Keratinocyte (primary cell): ENCODE results near the gene HS3ST1. TPM values are rescaled to one million over a fixed set of nuclear protein-coding genes. Genes with fewer than 3 reads are reported as not detected.

ENCODE experiments used
- DNase-seq: peaks from one replicate; pipeline ENCODE4 v3.0.0-alpha.2; 2011; ENCODE audit warnings: low read depth, missing footprints, low spot score
- FAIRE-seq: peaks from 2 replicates; lab custom pipeline; 2011; peaks lifted over from hg19 to GRCh38; lab: Jason Lieb, UNC
- H2AFZ ChIP-seq: 2 replicates; pipeline ENCODE4 v1.6.0; 2012; ENCODE audit warnings: low read length, control low read depth, inconsistent platforms; ENCODE audit not compliant: control insufficient read depth
- H3K27ac ChIP-seq: 2 replicates; pipeline ENCODE4 v1.5.1; 2011; ENCODE audit warnings: low read length; ENCODE audit not compliant: control insufficient read depth, insufficient read depth
- H3K27me3 ChIP-seq: 3 replicates; pipeline ENCODE4 v1.6.0; 2011; ENCODE audit warnings: low read length; ENCODE audit not compliant: control insufficient read depth, insufficient read depth; ENCODE audit errors: extremely low read depth
- H3K36me3 ChIP-seq, 2 experiments: 2 replicates in 1 of 2; 3 replicates in 1 of 2; pipeline ENCODE4 v1.5.1; 2011; ENCODE audit warnings: low read length in 2 of 2, mild to moderate bottlenecking in 1 of 2; ENCODE audit not compliant: control insufficient read depth in 2 of 2, insufficient read depth in 2 of 2; ENCODE audit errors: extremely low read depth in 1 of 2
- H3K4me1 ChIP-seq: 3 replicates; pipeline ENCODE4 v1.5.1; 2011; ENCODE audit warnings: low read length; ENCODE audit not compliant: control insufficient read depth, insufficient read depth; ENCODE audit errors: extremely low read depth
- H3K4me2 ChIP-seq: 3 replicates; pipeline ENCODE4 v1.6.0; 2011; ENCODE audit warnings: low read depth, low read length; ENCODE audit not compliant: control insufficient read depth, insufficient read depth; ENCODE audit errors: extremely low read depth
- H3K4me3 ChIP-seq, 3 experiments: fragments of 200-600 bp in 1 of 3; sonication (generic) in 1 of 3; 2 replicates in 2 of 3; 3 replicates in 1 of 3; pipeline ENCODE4 v1.5.1; 2011 to 2016; ENCODE audit warnings: low read length in 3 of 3, mild to moderate bottlenecking in 3 of 3, control low read depth in 2 of 3, inconsistent platforms in 1 of 3, low read depth in 1 of 3, mixed read lengths in 1 of 3, mixed run types in 1 of 3, moderate library complexity in 1 of 3; ENCODE audit not compliant: control insufficient read depth in 2 of 3, insufficient read depth in 2 of 3; ENCODE audit errors: extremely low read depth in 1 of 3
- H3K79me2 ChIP-seq: 2 replicates; pipeline ENCODE4 v1.6.0; 2012; ENCODE audit warnings: low read length; ENCODE audit not compliant: control insufficient read depth, insufficient read depth
- H3K9ac ChIP-seq: 3 replicates; pipeline ENCODE4 v1.6.0; 2011; ENCODE audit warnings: low read length; ENCODE audit not compliant: control insufficient read depth, insufficient read depth; ENCODE audit errors: extremely low read depth
- H3K9me1 ChIP-seq: 3 replicates; pipeline ENCODE4 v1.6.0; 2011; ENCODE audit warnings: low read length; ENCODE audit not compliant: control insufficient read depth, insufficient read depth; ENCODE audit errors: extremely low read depth
- H3K9me3 ChIP-seq: 2 replicates; pipeline ENCODE4 v1.5.1; 2012; ENCODE audit warnings: low read depth, low read length; ENCODE audit not compliant: control insufficient read depth
- H4K20me1 ChIP-seq: 3 replicates; pipeline ENCODE4 v1.6.0; 2011; ENCODE audit warnings: low read length; ENCODE audit not compliant: control insufficient read depth, insufficient read depth; ENCODE audit errors: extremely low read depth
- EZH2 ChIP-seq: IDR thresholded peaks from one replicate; pipeline ENCODE4 v1.6.1; 2012; ENCODE audit warnings: inconsistent platforms, mild to moderate bottlenecking, low read length, moderate library complexity
- dilution Hi-C: fragments of 300-500 bp; cut with MboI; formaldehyde crosslinking; loops from one replicate; pipeline ENCODE4 v1.7.0; 2020; ENCODE audit warnings: low sequenced_read_pairs; ENCODE audit not compliant: extremely low pct_ligation_motif_present
- polyA plus RNA-seq, 5 experiments: library from polyadenylated mRNA; depleted of rRNA in 3 of 5; stranded (reverse) in 3 of 5; stranded (forward) in 1 of 5; unstranded in 1 of 5; fragments of >200 nt; gene quantifications; 1 replicate in 1 of 5; 2 replicates in 3 of 5; 3 replicates in 1 of 5; pipeline versions ENCODE4 v1.2.1 to v1.2.3, GENCODE V29; 2011 to 2012; ENCODE audit warnings: missing spikeins in 2 of 5, low read depth in 1 of 5, low replicate concordance in 1 of 5
- TF ChIP-seq, protein P1 (sequence below), 3 experiments: IDR thresholded peaks in 1 of 3; conservative IDR thresholded peaks in 1 of 3; optimal IDR thresholded peaks in 1 of 3; 2 replicates in 2 of 3; 3 replicates in 1 of 3; pipeline versions ENCODE3 to v1.5.1; 2011; ENCODE audit warnings: low read length in 3 of 3, mild to moderate bottlenecking in 3 of 3, moderate library complexity in 2 of 3, control low read depth in 1 of 3, inconsistent platforms in 1 of 3; ENCODE audit not compliant: insufficient read depth in 2 of 3; ENCODE audit errors: extremely low read depth in 1 of 3

Gene HS3ST1
- polyA plus RNA-seq, 1 donor (not counting 4 experiments of a cell fraction or from before 2014, with no cell fraction given): 2.0 TPM

DNA sequence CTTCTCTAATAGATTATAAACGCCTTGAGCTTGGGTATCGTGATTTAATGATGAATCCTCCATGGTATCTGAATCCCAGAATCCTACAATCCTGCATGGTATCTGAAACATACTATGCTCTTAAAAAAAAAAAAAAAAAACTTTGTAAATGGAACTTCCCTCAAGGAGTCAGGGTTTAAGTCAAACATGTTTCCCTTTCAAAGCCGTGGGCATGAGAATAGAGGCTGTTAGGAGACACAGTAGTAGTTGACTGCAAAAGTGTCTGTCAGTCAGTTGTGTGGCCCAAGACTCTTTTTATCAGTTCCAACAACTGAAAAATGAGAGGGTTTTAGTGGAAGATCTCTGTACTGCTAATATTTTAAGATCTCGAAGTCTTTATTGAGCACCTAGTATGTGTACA, 2.4 kb upstream of the HS3ST1 start:
- Histone ChIP-seq H3K79me2 (peaks cover 26% of the 10 kb centered on the region), H3K4me3 (peak overlapping the region in 1 of 3 experiments; percentile 3)
- dilution Hi-C loops: no loop called here

DNA sequence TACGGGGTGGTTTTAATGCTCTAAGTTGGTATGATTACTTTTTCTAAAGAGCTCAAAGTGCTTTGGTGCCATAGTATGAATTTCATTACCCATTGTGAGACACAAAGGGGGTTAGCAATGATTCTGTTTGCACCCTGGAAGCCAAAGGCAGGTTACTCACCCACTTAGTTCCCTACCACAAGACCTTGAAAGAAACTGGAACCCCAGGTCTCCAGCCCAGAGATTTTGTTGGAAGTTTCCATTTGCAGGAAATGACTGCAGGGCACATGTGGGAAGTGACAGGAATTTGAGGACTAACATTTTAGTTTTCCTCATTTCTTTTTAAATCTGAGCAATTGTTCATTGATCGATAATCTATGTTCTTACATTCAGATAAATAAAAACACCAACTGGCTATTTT, 1.8 kb upstream of the HS3ST1 start:
- H3K4me2 ChIP-seq: peak overlapping the region; percentile 86
- peak overlapping the region; percentile 69 to 81 (median 74) for H3K4me3 ChIP-seq
- DNase-seq: no peak
- H3K9me3 ChIP-seq: no peaks in the 10 kb centered on the region
- dilution Hi-C loops: no loop called here
- TF ChIP-seq EZH2: no peak
- TF ChIP-seq, protein P1, sequence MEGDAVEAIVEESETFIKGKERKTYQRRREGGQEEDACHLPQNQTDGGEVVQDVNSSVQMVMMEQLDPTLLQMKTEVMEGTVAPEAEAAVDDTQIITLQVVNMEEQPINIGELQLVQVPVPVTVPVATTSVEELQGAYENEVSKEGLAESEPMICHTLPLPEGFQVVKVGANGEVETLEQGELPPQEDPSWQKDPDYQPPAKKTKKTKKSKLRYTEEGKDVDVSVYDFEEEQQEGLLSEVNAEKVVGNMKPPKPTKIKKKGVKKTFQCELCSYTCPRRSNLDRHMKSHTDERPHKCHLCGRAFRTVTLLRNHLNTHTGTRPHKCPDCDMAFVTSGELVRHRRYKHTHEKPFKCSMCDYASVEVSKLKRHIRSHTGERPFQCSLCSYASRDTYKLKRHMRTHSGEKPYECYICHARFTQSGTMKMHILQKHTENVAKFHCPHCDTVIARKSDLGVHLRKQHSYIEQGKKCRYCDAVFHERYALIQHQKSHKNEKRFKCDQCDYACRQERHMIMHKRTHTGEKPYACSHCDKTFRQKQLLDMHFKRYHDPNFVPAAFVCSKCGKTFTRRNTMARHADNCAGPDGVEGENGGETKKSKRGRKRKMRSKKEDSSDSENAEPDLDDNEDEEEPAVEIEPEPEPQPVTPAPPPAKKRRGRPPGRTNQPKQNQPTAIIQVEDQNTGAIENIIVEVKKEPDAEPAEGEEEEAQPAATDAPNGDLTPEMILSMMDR (optimal IDR thresholded peaks at IDR 0.05 in 1 of 3, IDR thresholded peaks at IDR 0.05 in 1 of 3, conservative IDR thresholded peaks at IDR 0.05 in 1 of 3; ENCODE audit: extremely low read depth in 1 of 3, insufficient read depth in 2 of 3, low read length in 3 of 3): no peak
- no peak overlapping the region for H2AFZ ChIP-seq
- peaks cover 2% of the 10 kb centered on the region for H4K20me1 ChIP-seq
- no peaks in the 10 kb centered on the region for H3K27me3 ChIP-seq
- peaks cover 30% of the 10 kb centered on the region for H3K4me1 ChIP-seq
- peaks cover 3 to 7% of the 10 kb centered on the region in 2 experiments for H3K36me3 ChIP-seq
- H3K9me1 ChIP-seq: peaks cover 2% of the 10 kb centered on the region
- H3K9ac ChIP-seq: peak overlapping the region; percentile 95
- H3K27ac ChIP-seq: peak overlapping the region; percentile 91
- H3K79me2 ChIP-seq: peaks cover 31% of the 10 kb centered on the region
- peak; percentile 57 for FAIRE-seq

More for the DNA sequence above, 2.4 kb upstream of the HS3ST1 start:
- H2AFZ ChIP-seq: no peak overlapping the region
- H3K27me3 ChIP-seq: no peaks in the 10 kb centered on the region
- H3K9ac ChIP-seq: no peak overlapping the region
- peak overlapping the region; percentile 86 for H3K4me2 ChIP-seq
- no peaks in the 10 kb centered on the region for H3K9me1 ChIP-seq
- peaks cover 2% of the 10 kb centered on the region for H4K20me1 ChIP-seq
- FAIRE-seq: no peak
- no peak overlapping the region for H3K27ac ChIP-seq
- TF ChIP-seq, protein P1 (optimal IDR thresholded peaks at IDR 0.05 in 1 of 3, IDR thresholded peaks at IDR 0.05 in 1 of 3, conservative IDR thresholded peaks at IDR 0.05 in 1 of 3; ENCODE audit: extremely low read depth in 1 of 3, insufficient read depth in 2 of 3, low read length in 3 of 3): no peak
- TF ChIP-seq EZH2: no peak
- H3K4me1 ChIP-seq: peaks cover 26% of the 10 kb centered on the region
- H3K9me3 ChIP-seq: no peaks in the 10 kb centered on the region
- peaks cover 0 to 4% of the 10 kb centered on the region in 2 experiments for H3K36me3 ChIP-seq
- no peak for DNase-seq
